GM06990 (cell line): ENCODE results near the gene MAP1LC3B2.

Experiments used
- DNase-seq: peaks from one replicate; pipeline ENCODE4 v3.0.0-alpha.2; 2011; ENCODE audit not compliant: insufficient read length; ENCODE audit errors: extremely low read depth
- H3K27me3 ChIP-seq: replicated peaks from 2 replicates; pipeline ENCODE4 v1.6.0; 2011; ENCODE audit warnings: low read length; ENCODE audit not compliant: control insufficient read depth, insufficient read depth
- H3K36me3 ChIP-seq: 2 replicates; pipeline ENCODE4 v1.5.1; 2011; ENCODE audit warnings: low read length; ENCODE audit not compliant: control insufficient read depth, insufficient read depth
- H3K4me3 ChIP-seq: replicated peaks from 2 replicates; pipeline ENCODE4 v1.5.1; 2011; ENCODE audit warnings: low read depth, mild to moderate bottlenecking, control low read depth, low read length
- CTCF ChIP-seq: IDR thresholded peaks from 2 replicates; pipeline ENCODE4 v1.5.1; 2011; ENCODE audit warnings: low read length, control low read depth, mild to moderate bottlenecking, inconsistent platforms; ENCODE audit not compliant: insufficient read depth, poor library complexity, severe bottlenecking

MAP1LC3B2 gene

GRCh38 chr12:116556356-116556952, 2.7 kb upstream of the MAP1LC3B2 start:
- TF ChIP-seq CTCF, result no peak
- DNase-seq, result no peak
- Histone ChIP-seq H3K36me3 (no peaks in the 10 kb centered on the region), H3K27me3 (no peaks in the 10 kb centered on the region), H3K4me3 (no peak overlapping the region)

DNA sequence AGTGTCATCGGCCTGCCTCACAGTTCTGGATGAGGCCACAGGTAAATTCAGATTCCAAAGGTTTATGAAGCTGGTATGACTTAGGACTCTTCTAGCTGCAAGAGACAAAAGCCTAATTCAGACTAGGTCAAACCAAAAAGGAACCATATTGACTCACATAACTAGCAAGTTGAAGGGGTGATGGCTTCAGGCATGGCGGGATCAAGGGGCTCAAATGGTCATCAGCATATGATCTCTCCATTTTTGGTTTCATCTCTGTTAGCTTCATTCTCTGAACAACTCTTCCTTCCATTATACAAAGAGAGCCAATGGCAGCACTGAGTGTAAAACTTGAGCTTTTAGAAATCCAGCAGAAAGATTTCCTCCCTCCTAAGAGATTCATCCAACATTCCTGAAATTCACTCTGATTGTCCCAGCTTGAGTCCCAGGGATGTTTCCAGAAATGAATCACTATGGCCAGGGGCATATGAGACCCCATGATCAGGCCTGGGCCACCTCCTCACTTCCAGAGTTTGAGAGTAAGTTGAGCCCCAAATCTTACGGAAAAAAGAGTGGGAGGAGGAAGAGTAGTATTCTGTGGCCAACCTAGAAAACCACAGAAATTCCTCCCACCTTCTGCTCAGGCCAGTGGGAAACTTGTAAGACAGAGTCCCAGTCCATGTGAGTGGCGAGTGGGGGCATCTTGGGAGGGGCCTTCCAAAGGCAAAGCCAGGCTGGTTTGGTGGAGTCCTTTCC, 2.0 kb upstream of the MAP1LC3B2 start:
- no peak for DNase-seq
- no peaks in the 10 kb centered on the region for H3K36me3 ChIP-seq
- TF ChIP-seq CTCF, result no peak

GRCh38 chr12:116558280-116559161, 660 bp upstream of the MAP1LC3B2 start:
- Histone ChIP-seq H3K36me3 (no peaks in the 10 kb centered on the region), H3K4me3 (no peak overlapping the region), H3K27me3 (no peaks in the 10 kb centered on the region)
- no peak for TF ChIP-seq CTCF
- no peak for DNase-seq

More for the DNA sequence above, 2.0 kb upstream of the MAP1LC3B2 start:
- no peak overlapping the region for H3K4me3 ChIP-seq
- no peaks in the 10 kb centered on the region for H3K27me3 ChIP-seq

DNA sequence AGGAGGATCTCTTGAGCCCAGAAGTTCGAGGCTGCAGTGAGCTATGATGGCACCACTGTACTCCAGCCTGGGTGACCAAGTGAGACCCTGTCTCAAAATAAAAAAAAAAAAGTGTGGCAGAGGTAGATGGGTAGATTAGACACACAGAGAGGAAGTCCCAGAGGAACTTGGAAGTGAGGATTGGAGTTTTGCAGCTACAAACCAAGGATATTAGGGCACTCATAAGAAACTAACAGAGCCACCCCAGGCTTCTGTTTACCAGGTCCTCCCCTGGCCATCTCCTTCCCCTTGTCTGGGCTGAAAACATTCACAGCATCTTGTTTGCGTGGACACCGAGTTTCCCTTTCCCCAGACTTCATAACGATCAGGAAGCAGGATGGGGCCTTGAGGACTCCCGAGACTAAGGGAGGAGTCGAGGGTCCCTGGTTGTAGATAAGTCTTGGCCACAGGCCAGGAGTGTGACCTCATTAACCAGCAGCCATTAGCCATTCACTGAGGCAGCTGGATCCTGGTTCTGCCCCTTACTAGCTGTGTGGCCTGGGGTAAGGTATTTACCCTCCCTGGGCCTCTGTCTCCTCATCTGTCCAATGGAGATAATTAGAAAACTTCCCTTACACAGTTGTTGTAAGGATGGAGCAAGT, 2.1 kb downstream of the MAP1LC3B2 start:
- DNase-seq, result no peak
- H3K36me3 ChIP-seq, result no peaks in the 10 kb centered on the region
- H3K27me3 ChIP-seq, result no peaks in the 10 kb centered on the region
- TF ChIP-seq CTCF, result no peak
- H3K4me3 ChIP-seq, result no peak overlapping the region

GRCh38 chr12:116562090-116562489, 2.9 kb downstream of the MAP1LC3B2 start:
- no peak for DNase-seq
- TF ChIP-seq CTCF, result no peak
- Histone ChIP-seq H3K4me3 (no peak overlapping the region), H3K36me3 (no peaks in the 10 kb centered on the region), H3K27me3 (no peaks in the 10 kb centered on the region)
